NOMO-1 (cell line): ENCODE measurements around the gene MEIS2.
"Not testable (repeated sequence)": the region's sequence is repeated elsewhere in the genome, so short reads cannot be mapped to it uniquely, and the experiment has no call there.

Experiments
- DNase-seq, 2 experiments: peaks; one replicate each; lab custom pipeline; 2025; ENCODE audit not compliant: unreplicated experiment in 2 of 2; lab: John Stamatoyannopoulos, UW

MEIS2 gene

DNA sequence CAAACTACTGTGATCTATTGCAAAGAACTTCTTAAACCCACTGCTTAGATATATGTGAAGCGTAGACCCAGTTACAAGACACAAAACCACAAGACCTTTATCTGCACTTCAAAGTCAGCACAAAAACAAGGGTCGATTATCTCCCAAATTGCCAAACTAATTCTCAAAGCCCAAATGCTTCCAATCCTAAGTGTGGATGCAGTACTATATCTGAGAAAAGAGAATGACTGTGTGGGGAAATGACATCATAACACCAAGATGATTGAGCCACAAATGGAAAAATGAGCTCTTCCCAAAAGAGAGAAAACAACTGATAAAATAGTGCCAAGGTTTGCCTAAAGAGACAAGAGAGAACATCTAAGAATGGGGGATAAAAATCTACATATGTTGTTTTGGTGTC is 86.2 kb downstream of the MEIS2 start:
- no peak for DNase-seq

DNA sequence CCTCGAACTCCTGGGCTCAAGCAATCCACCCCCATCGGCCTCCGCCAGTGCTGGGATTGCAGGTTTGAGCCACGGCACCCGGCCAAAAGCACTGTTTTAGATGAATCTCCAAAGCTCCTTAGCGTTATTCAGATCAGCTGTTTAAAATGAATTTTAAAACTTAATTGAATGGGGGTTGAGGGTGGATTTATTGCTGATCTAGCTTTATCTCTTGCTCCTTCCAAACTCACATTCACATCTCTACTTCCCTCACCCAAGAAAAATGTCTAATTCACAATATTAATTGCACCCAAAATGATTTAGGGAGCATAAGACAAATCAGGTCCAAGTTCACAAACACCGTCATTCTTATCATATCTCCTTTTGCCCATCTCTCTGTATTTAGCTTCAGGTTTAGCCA is 89.8 kb downstream of the MEIS2 start:
- DNase-seq = no peak

DNA sequence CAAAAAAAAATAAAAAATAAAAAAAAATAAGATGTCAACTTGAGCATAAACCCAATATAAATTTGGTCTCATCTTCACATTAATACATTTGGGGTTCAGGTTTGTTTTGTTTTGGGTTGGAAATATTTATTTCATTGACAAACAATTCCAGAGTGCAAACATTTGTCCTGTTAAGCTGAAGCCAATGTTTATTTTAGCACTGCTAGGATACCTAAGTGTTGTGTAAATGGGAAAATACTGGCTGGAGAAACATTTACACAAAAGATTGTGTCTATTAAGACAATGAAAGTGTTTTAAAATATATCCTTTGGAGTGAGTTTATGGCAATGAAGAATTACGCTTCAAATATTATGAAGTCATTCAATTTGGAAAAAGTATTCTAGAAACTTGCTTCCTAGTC is 91.1 kb downstream of the MEIS2 start:
- DNase-seq = no peak

DNA sequence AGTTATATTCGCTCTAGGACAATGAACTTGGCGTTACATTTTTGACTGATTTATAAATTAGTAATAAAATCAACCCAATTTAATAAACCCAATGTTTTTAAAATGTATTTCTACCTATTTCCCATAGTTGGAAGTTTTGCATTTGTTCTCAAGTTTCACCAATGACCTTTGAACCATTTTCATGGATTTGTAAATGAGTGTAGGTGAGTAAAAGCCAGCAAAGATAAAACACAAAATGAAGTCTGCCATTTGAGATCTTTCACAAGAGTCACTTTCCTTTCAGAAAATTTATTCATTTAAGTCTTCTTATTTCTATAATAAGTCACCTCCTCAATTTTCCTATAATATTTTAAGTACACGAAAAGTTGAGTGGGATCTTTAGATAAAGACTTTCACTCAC is 92.1 kb downstream of the MEIS2 start:
- DNase-seq = no peak

DNA sequence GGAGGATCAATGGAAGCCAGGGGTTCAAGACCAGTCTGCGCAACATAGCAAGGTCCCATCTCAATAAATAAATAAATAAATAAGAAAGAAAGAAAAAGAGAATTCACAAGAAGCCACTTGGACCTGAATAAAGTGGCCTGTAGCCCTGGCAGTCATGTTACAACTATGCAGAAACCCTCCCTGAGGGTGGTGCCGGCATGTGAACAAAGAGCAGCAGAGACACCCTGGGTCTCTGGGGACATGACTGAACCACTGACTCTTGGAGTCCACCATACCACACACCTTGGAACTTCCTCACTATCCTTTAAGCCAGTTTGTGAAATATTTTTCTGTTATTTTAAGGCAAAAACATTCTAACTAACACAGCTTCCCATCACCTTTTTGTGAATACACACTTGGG is 93.0 kb downstream of the MEIS2 start:
- DNase-seq = no peak

DNA sequence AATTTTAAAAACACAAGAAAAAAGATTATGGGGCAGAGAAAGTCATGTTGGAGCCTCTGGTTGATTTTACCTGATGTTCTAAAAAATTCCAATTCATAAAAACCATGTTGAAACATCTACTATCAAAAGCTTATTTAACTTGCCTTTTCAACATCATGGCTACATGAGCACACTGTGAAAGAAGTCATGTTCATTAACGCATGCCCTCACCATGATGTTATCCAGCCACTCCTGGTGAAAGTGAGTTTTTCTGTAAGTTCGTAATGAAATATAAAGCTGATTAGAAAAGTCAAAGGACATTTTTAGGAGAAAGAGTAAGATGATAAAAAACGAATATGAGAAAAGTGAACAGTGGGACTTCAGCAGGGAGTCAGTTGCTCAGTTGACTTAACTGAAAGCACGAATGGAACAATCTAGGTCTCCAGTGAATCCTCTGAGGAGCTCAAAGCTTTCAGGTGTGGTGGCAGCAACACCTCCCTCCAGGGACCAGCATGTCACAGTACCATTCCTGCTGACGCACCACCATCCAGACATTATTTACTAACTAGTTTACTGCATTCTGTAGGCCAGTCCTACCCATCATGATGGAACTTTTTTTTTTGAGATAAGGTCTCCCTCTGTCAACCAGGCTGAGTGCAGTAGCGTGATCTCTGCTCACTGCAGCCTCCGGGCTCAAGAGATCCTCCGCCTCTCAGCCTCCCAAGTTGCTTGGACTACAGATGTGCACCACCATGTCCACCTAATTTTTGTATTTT is 95.2 kb downstream of the MEIS2 start:
- DNase-seq = no peak

DNA sequence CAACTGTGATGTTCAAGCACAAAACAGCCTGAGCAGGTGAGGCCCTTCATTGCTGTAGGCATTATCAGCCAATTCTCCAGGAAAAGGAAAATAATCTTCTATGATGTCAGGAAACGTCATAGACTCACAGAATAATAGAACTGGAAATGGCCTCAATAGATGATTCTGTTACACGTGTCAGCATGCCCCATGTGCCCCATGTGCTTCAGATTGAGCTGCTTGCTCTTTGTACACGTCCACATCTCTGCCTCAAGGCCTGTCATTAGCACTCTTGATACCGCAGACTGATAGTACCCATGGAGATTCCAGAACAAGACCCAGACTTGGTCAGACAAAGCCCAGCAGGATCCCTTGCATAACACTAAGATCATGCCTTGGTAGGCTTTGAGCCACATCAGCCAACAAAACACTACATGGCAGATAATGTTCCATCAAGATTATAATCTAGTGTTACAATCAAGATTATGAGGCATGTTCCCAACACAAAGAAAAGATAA is 95.9 kb downstream of the MEIS2 start:
- DNase-seq = no peak

DNA sequence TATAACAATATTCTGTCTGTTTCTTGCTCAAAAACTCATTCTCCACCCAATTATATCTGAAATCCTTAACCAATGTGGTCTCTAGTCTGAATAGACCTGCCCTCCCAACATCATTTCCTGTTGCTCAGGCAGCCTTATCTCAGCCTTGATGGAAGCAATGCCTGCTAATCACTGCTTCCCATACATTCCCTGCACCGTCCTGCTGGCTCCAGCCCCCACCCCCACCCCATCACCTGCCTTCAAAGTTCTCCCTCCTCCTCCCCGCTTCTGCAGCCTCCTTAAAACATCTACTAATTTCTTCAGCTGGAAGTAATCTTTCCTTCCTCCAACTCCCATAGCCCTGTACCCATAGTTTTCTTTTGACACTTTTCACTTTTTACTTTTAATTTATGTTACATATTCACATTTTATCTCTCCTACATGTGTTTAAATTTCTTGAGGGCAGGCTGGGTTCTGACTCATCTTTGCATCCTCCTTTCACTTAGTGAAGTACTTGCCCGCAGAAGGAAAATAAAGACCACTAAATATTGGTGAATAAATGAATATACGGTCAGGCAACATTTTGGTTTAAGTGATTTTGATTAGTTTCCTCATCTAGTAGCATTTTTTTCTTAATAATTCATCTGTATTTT is 98.2 kb downstream of the MEIS2 start:
- DNase-seq = no peak

DNA sequence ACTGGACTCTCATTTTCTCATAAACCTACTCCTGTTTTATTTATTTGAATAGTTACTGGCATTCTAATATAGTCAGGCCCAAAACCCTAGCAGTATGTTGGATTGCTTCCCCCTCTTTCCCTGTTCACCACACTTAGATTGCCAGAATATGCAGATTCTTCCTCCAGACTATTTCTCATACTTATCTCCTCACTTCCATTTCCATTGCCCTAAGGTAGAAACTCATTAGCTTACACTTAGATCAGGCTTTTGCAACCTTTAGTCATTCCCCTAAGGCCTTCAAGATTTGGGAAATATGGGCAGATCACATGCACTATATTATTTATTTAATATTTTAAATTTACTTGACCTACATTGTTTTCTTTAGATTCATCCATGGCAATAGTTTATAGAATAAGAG is 98.9 kb downstream of the MEIS2 start:
- no peak for DNase-seq

DNA sequence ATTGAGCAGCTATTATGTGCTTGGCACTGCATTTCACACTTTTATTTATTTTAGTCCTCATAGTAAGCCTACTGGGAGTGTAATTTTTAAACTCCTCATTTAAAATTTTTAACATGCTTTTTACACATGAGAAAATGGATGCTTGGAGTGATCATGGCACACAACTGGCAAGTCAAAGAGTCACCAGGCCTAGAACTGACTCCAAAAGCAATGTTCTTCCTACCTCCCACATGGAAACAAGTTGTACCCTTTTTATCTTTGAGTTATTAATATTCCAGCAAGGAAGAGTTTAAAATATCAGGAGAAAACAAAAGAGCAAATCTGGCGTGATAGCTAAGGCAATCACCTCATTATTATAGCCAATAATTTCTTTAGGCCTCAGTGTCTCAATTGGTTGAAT is 100.6 kb downstream of the MEIS2 start:
- no peak for DNase-seq

DNA sequence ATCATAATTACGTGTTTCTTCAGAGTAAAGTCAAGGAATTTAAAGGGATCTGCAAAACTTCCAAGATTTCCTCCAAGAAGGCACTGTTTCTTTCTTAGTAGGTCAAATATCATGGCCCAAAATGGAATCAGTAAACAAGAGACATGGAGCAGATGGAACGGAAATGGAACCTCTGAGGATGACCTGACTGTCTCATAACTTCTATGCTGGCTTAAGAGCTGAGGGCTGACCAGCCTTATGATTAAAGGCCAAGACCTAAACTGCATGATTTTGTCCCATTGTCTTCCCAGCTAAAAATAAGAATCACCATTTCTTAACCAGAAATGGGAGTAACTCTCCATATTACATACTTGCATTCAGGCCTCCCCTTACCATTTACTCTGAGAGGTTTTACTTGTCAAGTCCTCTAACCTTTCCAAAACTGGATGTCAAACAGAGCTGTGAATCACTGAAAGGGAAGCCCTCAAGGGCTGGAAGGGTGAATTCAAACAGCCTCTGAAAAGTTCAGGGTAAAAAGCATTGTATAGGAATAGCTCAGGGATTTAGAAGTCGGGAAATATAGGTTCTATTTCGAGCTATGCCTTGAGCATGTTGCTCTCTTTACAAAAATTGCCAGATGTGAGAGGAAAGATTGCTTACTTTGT is 103.7 kb downstream of the MEIS2 start:
- no peak for DNase-seq

DNA sequence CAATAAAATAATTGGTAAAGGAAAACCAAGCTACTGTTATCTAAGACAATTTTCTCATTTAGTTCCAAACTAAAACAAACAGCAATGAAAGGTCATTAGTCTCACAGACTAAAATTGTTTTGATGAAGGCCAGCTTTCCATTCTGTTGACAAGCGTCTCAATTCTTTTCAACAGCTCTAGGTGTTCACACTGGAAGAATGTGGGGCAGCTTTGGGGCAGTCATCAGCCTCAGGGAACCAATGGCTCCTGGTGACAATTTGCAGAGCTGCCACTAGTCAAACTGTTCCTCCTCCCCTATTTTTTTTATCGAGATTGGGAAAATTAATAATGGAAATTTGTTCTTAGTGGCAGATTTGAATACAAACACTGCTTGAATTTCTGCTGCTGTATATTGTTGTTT is 104.2 kb downstream of the MEIS2 start:
- DNase-seq = no peak

DNA sequence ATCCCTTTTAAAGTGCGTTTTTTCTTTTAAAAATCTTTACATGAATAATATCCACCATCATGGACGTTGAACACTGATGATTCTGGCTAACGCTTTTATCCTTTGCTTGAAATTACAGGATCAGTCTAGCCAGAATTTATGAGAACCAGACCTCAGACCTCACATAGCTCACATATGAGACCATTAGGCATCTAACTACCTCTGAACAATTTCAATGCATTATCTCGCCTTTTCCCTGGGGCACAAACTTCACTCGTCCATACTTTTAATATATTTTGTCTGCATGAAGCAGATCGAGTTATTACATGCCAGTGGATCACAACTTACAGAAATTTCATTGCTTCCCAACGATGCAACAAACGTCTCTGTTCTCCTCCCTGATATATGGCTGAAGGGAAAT is 105.6 kb downstream of the MEIS2 start:
- no peak for DNase-seq

DNA sequence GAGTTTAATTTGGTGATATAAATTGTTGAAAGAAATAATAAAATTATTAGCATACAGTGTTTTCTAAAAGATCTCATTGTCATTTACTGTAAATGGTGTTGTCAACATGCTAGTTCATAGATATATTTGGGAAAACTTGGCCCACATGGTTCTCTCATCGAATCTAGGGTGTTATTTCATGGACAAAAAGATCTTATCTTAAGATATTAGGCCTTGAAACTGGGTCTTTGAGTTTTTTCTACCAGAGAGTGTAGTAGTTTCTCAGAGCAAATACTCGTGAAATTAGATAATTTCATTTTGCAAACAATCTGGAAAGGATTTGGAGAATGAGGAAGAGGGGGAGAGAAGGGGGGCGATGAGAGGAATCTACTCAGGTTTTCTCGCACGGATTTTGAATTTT is 107.9 kb downstream of the MEIS2 start:
- no peak for DNase-seq

DNA sequence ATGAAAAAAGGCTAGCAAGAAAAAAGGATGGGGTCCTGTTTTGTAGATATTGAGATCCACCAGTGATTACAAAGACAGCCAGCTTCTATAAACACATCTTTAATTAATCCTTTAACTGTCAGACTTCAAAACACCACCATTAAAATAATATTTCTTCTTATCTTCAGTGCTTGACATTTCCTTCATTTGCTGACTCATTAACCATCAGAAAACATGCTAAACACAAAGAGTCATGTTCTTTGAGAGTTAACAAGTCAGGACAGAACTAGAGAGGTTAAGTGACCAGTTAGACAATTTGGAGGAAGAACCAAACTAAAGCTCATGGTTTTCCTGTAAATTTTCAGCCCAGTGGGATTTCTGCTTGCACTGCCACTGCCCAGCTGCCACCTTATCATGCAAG is 111.4 kb downstream of the MEIS2 start:
- DNase-seq = no peak

DNA sequence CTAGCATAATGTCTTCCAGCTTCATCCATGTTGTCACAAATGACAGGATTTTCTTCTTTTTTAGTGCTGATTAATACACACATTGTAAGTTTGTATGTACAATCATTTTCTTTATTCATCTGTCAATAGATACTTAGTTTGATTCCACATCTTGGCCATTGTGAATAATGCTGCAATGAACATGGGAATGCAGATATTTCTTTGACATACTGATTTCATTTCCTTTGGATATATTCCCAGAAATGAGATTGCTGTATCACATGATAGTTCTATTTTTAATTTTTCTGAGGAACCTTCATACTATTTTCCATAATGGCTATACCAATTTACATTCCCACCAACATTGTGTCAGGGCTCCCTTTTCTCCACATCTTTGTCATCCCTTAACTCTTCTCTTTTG is 117.9 kb downstream of the MEIS2 start:
- no peak for DNase-seq

DNA sequence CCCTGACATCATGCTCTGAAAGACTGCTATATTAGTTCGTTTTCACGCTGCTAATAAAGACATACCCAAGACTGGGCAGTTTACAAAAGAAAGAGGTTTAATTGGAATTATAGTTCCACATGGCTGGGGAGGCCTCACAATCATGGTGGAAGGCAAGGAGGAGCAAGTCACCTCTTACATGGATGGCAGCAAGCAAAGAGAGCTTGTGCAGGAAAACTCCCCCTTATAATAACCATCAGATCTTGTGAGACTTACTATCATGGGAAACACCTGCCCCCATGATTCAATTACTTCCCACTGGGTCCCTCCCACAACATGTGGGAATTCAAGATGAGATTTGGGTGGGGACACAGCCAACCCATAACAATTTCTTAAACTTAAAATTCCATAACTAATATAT is 120.1 kb downstream of the MEIS2 start:
- DNase-seq = not testable (repeated sequence)

DNA sequence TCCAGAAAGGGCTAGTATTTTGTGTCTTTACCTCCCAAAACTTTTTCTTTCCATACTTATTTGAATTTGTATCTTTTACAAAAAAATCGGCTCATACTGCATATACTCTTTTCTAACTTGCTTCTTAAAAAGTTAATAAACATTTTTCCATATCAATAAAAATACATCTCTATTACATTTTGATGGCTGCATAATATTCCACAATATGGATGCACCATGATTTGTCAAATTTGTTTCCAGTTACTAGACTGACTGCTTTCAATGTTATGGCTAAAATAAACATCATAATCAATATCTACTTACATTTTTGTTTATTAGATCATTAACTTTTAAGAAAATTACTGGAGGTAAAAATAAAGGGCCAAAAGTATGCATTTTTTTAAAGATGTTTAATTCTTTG is 121.7 kb downstream of the MEIS2 start:
- no peak for DNase-seq

DNA sequence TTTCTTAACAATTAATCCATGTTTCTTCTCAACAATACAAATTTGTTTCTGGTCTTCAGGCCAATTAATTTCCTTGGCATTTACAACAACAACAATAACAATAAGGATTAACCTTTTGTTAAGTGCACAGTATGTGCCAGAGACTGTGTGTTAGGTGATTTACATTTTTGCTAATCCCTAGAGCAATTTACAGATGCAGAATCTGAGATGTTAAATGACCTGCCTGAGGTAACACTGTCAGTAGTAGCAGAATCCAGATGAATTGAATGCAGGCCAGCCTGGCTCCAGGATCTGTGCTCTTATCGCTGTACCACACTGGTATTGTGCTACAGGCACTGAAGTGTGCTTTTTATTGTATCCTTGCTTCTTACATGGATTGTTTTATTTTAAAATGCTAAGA is 122.2 kb downstream of the MEIS2 start:
- no peak for DNase-seq

DNA sequence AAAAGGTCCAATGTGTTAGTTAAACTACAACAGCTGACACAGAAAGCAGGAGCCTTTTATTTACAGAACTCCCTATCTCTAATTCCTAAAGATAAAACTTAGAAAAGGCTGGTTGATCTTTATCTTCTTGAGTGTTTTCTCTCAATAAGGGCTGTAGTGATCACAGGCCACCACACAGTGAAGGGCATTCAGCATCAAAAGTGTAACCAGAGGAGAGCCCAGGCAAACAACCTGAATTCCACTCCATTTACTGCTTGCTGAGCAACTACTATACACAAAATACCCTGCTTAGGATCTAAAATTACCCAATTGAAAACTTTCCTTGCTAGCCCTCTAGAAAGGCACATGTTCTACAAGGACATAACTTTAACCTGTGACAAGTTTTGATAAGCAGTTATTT is 122.7 kb downstream of the MEIS2 start:
- DNase-seq = no peak

DNA sequence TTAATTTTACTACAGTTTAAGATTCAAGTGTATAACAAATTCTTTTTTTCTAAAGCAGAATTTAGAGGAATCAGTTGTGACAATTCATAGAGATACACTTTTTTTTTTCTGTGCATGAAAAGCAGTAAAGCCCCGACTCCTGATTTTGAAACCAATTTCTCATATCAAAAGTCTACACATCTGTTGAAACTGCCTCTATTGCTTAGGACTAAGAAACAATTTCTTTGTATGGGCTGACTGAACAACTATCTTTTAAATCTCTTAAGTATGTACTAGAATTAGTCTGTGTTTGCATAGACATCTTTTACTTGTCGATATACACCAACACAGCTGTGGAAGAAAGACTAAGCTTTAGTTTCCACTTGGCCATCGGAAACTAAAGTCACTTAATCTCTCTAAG is 127.6 kb downstream of the MEIS2 start:
- no peak for DNase-seq

DNA sequence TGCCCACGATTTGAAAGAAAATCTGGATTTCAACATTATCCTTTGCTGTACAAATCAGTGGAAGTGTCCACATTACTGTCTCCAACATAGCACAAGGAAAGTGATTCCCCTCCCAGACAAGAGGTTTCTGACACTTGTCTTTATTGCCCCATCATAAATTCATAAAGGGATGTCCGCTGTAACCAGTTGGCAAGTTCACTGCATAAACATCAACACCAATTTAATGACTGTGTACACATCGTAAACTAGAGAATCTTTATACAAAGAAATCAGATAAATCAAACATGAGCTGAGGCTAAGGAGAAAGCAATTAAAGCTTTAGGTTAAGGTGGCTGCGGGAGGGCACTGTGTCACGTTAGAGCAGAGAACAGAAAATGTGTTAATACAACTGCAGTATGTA is 129.8 kb downstream of the MEIS2 start:
- DNase-seq = no peak
